Esophagus squamous epithelium (tissue), 5 donors: ENCODE results near the gene CH25H. TPM values are rescaled to one million over a fixed set of nuclear protein-coding genes. Genes with fewer than 3 reads are reported as not detected.

ENCODE experiments used
- DNase-seq: peaks from one replicate; lab custom pipeline; 2025; lab: John Stamatoyannopoulos, UW
- H3K27ac ChIP-seq, 4 donors: fragments of 200-600 bp; sonication (generic); one replicate each; pipeline ENCODE4 v1.5.1; 2016 to 2019; ENCODE audit warnings: mild to moderate bottlenecking in 1 of 4
- H3K27me3 ChIP-seq, 4 donors: fragments of 200-600 bp; sonication (generic); 1 replicate in 3 of 4; 2 replicates in 1 of 4; pipeline versions ENCODE4 v1.5.1 to v1.6.0; 2017 to 2021; ENCODE audit warnings: antibody characterized with exemption in 1 of 4
- H3K36me3 ChIP-seq, 3 donors: fragments of 200-600 bp; sonication (generic); one replicate each; pipeline ENCODE4 v1.5.1; 2016 to 2019
- H3K4me1 ChIP-seq, 3 donors: fragments of 200-600 bp; sonication (generic); one replicate each; pipeline ENCODE4 v1.5.1; 2017 to 2019
- H3K4me3 ChIP-seq, 4 donors: fragments of 200-600 bp; sonication (generic); 1 replicate in 3 of 4; 2 replicates in 1 of 4; pipeline ENCODE4 v1.5.1; 2016 to 2019; ENCODE audit warnings: mild to moderate bottlenecking in 2 of 4, moderate library complexity in 1 of 4
- H3K9me3 ChIP-seq, 3 donors: fragments of 200-600 bp; sonication (generic); one replicate each; pipeline ENCODE4 v1.5.1; 2016 to 2019
- CTCF ChIP-seq, 6 experiments: fragments of 450-650 bp in 4 of 6; fragments of 200-600 bp in 2 of 6; sonication (generic) in 2 of 6; IDR thresholded peaks; one replicate each; pipeline ENCODE4 v1.5.1; 2016 to 2019; ENCODE audit warnings: antibody characterized with exemption in 6 of 6, mild to moderate bottlenecking in 4 of 6, moderate library complexity in 4 of 6
- POLR2A ChIP-seq, 4 donors: fragments of 450-650 bp; IDR thresholded peaks; one replicate each; pipeline ENCODE4 v1.6.1; 2017; ENCODE audit warnings: antibody characterized with exemption in 4 of 4, mild to moderate bottlenecking in 4 of 4, moderate library complexity in 3 of 4
- WGBS, 2 donors: methylation state at CpG; one replicate each; pipeline ENCODE4 v1.1.5; 2018; 5-methylcytosine and 5-hydroxymethylcytosine counted together
- intact Hi-C: fragments of 100-400 bp; cut with DNase I; formaldehyde crosslinking; loops from one replicate; pipeline ENCODE4 v1.15.0; 2022
- total RNA-seq, 4 donors: library from RNA; depleted of rRNA; stranded (reverse); fragments of >200 nt; gene quantifications; one replicate each; pipeline ENCODE4 v1.1.0, GENCODE V29; 2016
- donor health status: DM: yes; HTN: yes; CAD: no.

Gene CH25H
- total RNA-seq, 4 donors from 2014 or later = 6.4 to 27.8 (median 11.5) TPM

GRCh38 chr10:89228962-89229361 is 21.8 kb upstream of the CH25H start:
- Histone ChIP-seq H3K4me3 (no peak overlapping the region), H3K4me1 (peaks cover 0 to 8% (median 0%) of the 10 kb centered on the region in 3 donors), H3K9me3 (no peaks in the 10 kb centered on the region), H3K27ac (no peak overlapping the region), H3K27me3 (no peaks in the 10 kb centered on the region), H3K36me3 (peaks cover 0 to 62% (median 0%) of the 10 kb centered on the region in 3 donors)
- TF ChIP-seq CTCF (IDR thresholded peaks at IDR 0.05) (no peak), POLR2A (IDR thresholded peaks at IDR 0.05) (no peak)
- DNase-seq = no peak
- intact Hi-C loops = no loop called here

- H3K27me3 ChIP-seq = no peaks in the 10 kb centered on the region
These were observed 21.0 kb upstream of the CH25H start for GRCh38 chr10:89228146-89228545.

GRCh38 chr10:89226891-89227290 is 19.8 kb upstream of the CH25H start:
- Histone ChIP-seq H3K27ac (no peak overlapping the region), H3K9me3 (no peaks in the 10 kb centered on the region), H3K4me3 (no peak overlapping the region), H3K36me3 (peaks cover 0 to 63% (median 0%) of the 10 kb centered on the region in 3 donors), H3K4me1 (peaks cover 0 to 16% (median 0%) of the 10 kb centered on the region in 3 donors), H3K27me3 (no peaks in the 10 kb centered on the region)
- no peak for DNase-seq
- TF ChIP-seq POLR2A (IDR thresholded peaks at IDR 0.05) (no peak), CTCF (IDR thresholded peaks at IDR 0.05) (no peak)
- 89 to 97% methylated on average over 1 of the region's 1 CpG for WGBS, 2 donors
- intact Hi-C loops = no loop called here

More at GRCh38 chr10:89228146-89228545, 21.0 kb upstream of the CH25H start:
- Histone ChIP-seq H3K4me3 (no peak overlapping the region), H3K4me1 (peaks cover 0 to 8% (median 0%) of the 10 kb centered on the region in 3 donors), H3K27ac (no peak overlapping the region), H3K9me3 (no peaks in the 10 kb centered on the region), H3K36me3 (peaks cover 0 to 64% (median 0%) of the 10 kb centered on the region in 3 donors)
- intact Hi-C loops = no loop called here
- TF ChIP-seq CTCF (IDR thresholded peaks at IDR 0.05) = no peak
- TF ChIP-seq POLR2A (IDR thresholded peaks at IDR 0.05) = no peak
- no peak for DNase-seq
- 85 to 99% methylated on average over 2 to 3 of the region's 3 CpGs for WGBS, 2 donors

GRCh38 chr10:89224739-89225443 is 17.8 kb upstream of the CH25H start:
- TF ChIP-seq POLR2A (IDR thresholded peaks at IDR 0.05) (no peak), CTCF (IDR thresholded peaks at IDR 0.05) (peak in 2 of 6 experiments; percentile 31 to 44)
- H3K27ac ChIP-seq = peak overlapping the region; percentile 22 to 71 (median 60)
- peaks cover 0 to 57% (median 3%) of the 10 kb centered on the region in 3 donors for H3K36me3 ChIP-seq
- H3K4me1 ChIP-seq = peaks cover under 1 to 30% (median 2%) of the 10 kb centered on the region in 3 donors
- no peak for DNase-seq
- 36 to 57% methylated on average over 15 to 16 of the region's 18 CpGs for WGBS, 2 donors
- H3K27me3 ChIP-seq = no peaks in the 10 kb centered on the region
- no peaks in the 10 kb centered on the region for H3K9me3 ChIP-seq
- intact Hi-C loops = no loop called here
- no peak overlapping the region for H3K4me3 ChIP-seq

- WGBS, 2 donors = 38 to 39% methylated on average over 2 of the region's 2 CpGs
- no peak overlapping the region for H3K4me3 ChIP-seq
- H3K27me3 ChIP-seq = no peaks in the 10 kb centered on the region
- peaks cover 0 to 45% (median 3%) of the 10 kb centered on the region in 3 donors for H3K36me3 ChIP-seq
- H3K4me1 ChIP-seq = peaks cover 5 to 51% (median 11%) of the 10 kb centered on the region in 3 donors
- intact Hi-C loops = no loop called here
- H3K9me3 ChIP-seq = no peaks in the 10 kb centered on the region
- peak overlapping the region in 3 of 4 donors; percentile 23 to 37 (median 32) for H3K27ac ChIP-seq
- TF ChIP-seq CTCF (IDR thresholded peaks at IDR 0.05) (no peak), POLR2A (IDR thresholded peaks at IDR 0.05) (no peak)
- no peak for DNase-seq
These were observed 14.8 kb upstream of the CH25H start for GRCh38 chr10:89221919-89222318.
